Stimulated activated CD8-positive, alpha-beta memory T cell treated with anti-CD3 and anti-CD28 coated beads, Interleukin-2, amount 100 ng/mL, for 1 hour (primary cell): ENCODE measurements around the gene MAGI2.

Source experiments
- DNase-seq, 2 donors: peaks; one replicate each; pipeline ENCODE4 v3.0.0-alpha.2; 2020; ENCODE audit warnings: low read depth in 2 of 2

Gene MAGI2

GRCh38 chr7:78939669-78940068, 513.8 kb downstream of the MAGI2 start:
- DNase-seq, result no peak

GRCh38 chr7:78924581-78924980, 528.9 kb downstream of the MAGI2 start:
- DNase-seq, result no peak

GRCh38 chr7:78912781-78913180, 540.7 kb downstream of the MAGI2 start:
- DNase-seq, result no peak

GRCh38 chr7:78906735-78907134, 546.7 kb downstream of the MAGI2 start:
- no peak for DNase-seq

GRCh38 chr7:78905436-78905835, 548.0 kb downstream of the MAGI2 start:
- no peak for DNase-seq

- DNase-seq, result no peak
Measured at GRCh38 chr7:78904983-78905382, 548.5 kb downstream of the MAGI2 start.

- no peak for DNase-seq
Measured at GRCh38 chr7:78901566-78901965, 551.9 kb downstream of the MAGI2 start.

GRCh38 chr7:78900806-78901205, 552.7 kb downstream of the MAGI2 start:
- no peak for DNase-seq

- no peak for DNase-seq
Measured at GRCh38 chr7:78895393-78895792, 558.1 kb downstream of the MAGI2 start.

GRCh38 chr7:78879206-78879605, 574.3 kb downstream of the MAGI2 start:
- DNase-seq, result no peak

GRCh38 chr7:78873117-78873516, 580.4 kb downstream of the MAGI2 start:
- no peak for DNase-seq

- no peak for DNase-seq
Measured at GRCh38 chr7:78864339-78864738, 589.1 kb downstream of the MAGI2 start.

GRCh38 chr7:78863281-78863680, 590.2 kb downstream of the MAGI2 start:
- no peak for DNase-seq

GRCh38 chr7:78862411-78862900, 591.0 kb downstream of the MAGI2 start:
- no peak for DNase-seq

- no peak for DNase-seq
Measured at GRCh38 chr7:78852951-78853350, 600.5 kb downstream of the MAGI2 start.

GRCh38 chr7:78850093-78850740, 603.2 kb downstream of the MAGI2 start:
- DNase-seq, result no peak

GRCh38 chr7:78845155-78845554, 608.3 kb downstream of the MAGI2 start:
- DNase-seq, result no peak

- no peak for DNase-seq
Measured at GRCh38 chr7:78842068-78842467, 611.4 kb downstream of the MAGI2 start.

- DNase-seq, result no peak
Measured at GRCh38 chr7:78835897-78836296, 617.6 kb downstream of the MAGI2 start.

GRCh38 chr7:78828317-78828716, 625.1 kb downstream of the MAGI2 start:
- DNase-seq, result no peak

- no peak for DNase-seq
Measured at GRCh38 chr7:78803501-78804127, 649.9 kb downstream of the MAGI2 start.

- DNase-seq, result no peak
Measured at GRCh38 chr7:78794101-78794500, 659.4 kb downstream of the MAGI2 start.

GRCh38 chr7:78792624-78793023, 660.8 kb downstream of the MAGI2 start:
- no peak for DNase-seq

- no peak for DNase-seq
Measured at GRCh38 chr7:78792006-78792405, 661.5 kb downstream of the MAGI2 start.
